NCI-H1694 (cell line): ENCODE results near the gene MED27.

Source experiments
- DNase-seq: peaks from one replicate; lab custom pipeline; 2025; lab: John Stamatoyannopoulos, UW

MED27 gene

GRCh38 chr9:131965841-131966240 is 113.8 kb downstream of the MED27 start:
- DNase-seq = no peak

GRCh38 chr9:131965103-131965502 is 114.6 kb downstream of the MED27 start:
- DNase-seq = no peak

GRCh38 chr9:131963072-131964030 is 116.3 kb downstream of the MED27 start:
- no peak for DNase-seq

GRCh38 chr9:131961496-131961880 is 118.2 kb downstream of the MED27 start:
- DNase-seq = no peak

- DNase-seq = no peak
Measured at GRCh38 chr9:131960851-131961495, 118.7 kb downstream of the MED27 start.

- no peak for DNase-seq
Measured at GRCh38 chr9:131960311-131960710, 119.4 kb downstream of the MED27 start.

- no peak for DNase-seq
Measured at GRCh38 chr9:131959887-131960286, 119.8 kb downstream of the MED27 start.

GRCh38 chr9:131959056-131959455 is 120.6 kb downstream of the MED27 start:
- DNase-seq = no peak

GRCh38 chr9:131954299-131954698 is 125.4 kb downstream of the MED27 start:
- no peak for DNase-seq

GRCh38 chr9:131951905-131952304 is 127.8 kb downstream of the MED27 start:
- no peak for DNase-seq

- no peak for DNase-seq
Measured at GRCh38 chr9:131951155-131951554, 128.5 kb downstream of the MED27 start.

- DNase-seq = no peak
Measured at GRCh38 chr9:131950487-131950886, 129.2 kb downstream of the MED27 start.

- no peak for DNase-seq
Measured at GRCh38 chr9:131946180-131946579, 133.5 kb downstream of the MED27 start.

- DNase-seq = peak; percentile 89
Measured at GRCh38 chr9:131943351-131943841, 136.3 kb downstream of the MED27 start.

- DNase-seq = no peak
Measured at GRCh38 chr9:131942146-131942720, 137.4 kb downstream of the MED27 start.

GRCh38 chr9:131937451-131937850 is 142.2 kb downstream of the MED27 start:
- DNase-seq = peak; percentile 71

GRCh38 chr9:131936929-131937328 is 142.7 kb downstream of the MED27 start:
- DNase-seq = no peak

GRCh38 chr9:131934673-131935072 is 145.0 kb downstream of the MED27 start:
- DNase-seq = no peak

- DNase-seq = no peak
Measured at GRCh38 chr9:131927091-131927490, 152.6 kb downstream of the MED27 start.

- no peak for DNase-seq
Measured at GRCh38 chr9:131926360-131926922, 153.2 kb downstream of the MED27 start.

GRCh38 chr9:131925677-131926177 is 153.9 kb downstream of the MED27 start:
- DNase-seq = no peak

GRCh38 chr9:131923766-131924165 is 155.9 kb downstream of the MED27 start:
- no peak for DNase-seq
